Pancreas (tissue), 10 donors: ENCODE data around the gene NEK11. TPM values are rescaled to one million over a fixed set of nuclear protein-coding genes. Genes with fewer than 3 reads are reported as not detected.

Source experiments
- ATAC-seq, 4 donors: fragments of 200-7000 bp; cut with Tn5 transposase; one replicate each; pipeline versions ENCODE4 v1.8.0 to v1.9.1; 2020; ENCODE audit warnings: mild to moderate bottlenecking in 4 of 4, moderate library complexity in 4 of 4
- DNase-seq, 6 donors: peaks; one replicate each; pipeline ENCODE4 v3.0.0-alpha.2; 2020
- FAIRE-seq: peaks from 2 replicates; lab custom pipeline; 2012; peaks lifted over from hg19 to GRCh38; lab: Jason Lieb, UNC
- H3K27ac ChIP-seq, 4 donors: fragments of 200-600 bp; sonication (generic); 1 replicate in 3 of 4; 2 replicates in 1 of 4; pipeline versions ENCODE4 v1.5.0 to v1.8.0; 2020
- H3K27me3 ChIP-seq, 4 donors: fragments of 200-600 bp; one replicate each; pipeline ENCODE4 v1.8.0; 2021
- H3K36me3 ChIP-seq, 3 donors: fragments of 200-600 bp; sonication (generic) in 1 of 3; one replicate each; pipeline versions ENCODE4 v1.5.0 to v1.8.0; 2020 to 2021
- H3K4me1 ChIP-seq, 3 donors: fragments of 200-600 bp; one replicate each; pipeline ENCODE4 v1.8.0; 2021
- H3K4me3 ChIP-seq, 4 donors: fragments of 200-600 bp; sonication (generic) in 2 of 4; one replicate each; pipeline versions ENCODE4 v1.5.0 to v1.8.0; 2020 to 2021
- H3K9me3 ChIP-seq, 4 donors: fragments of 200-600 bp; one replicate each; pipeline ENCODE4 v1.8.0; 2021
- CTCF ChIP-seq, 4 donors: fragments of 200-600 bp; sonication (generic) in 3 of 4; IDR thresholded peaks; one replicate each; pipeline versions ENCODE4 v1.5.0 to v1.8.0; 2021; ENCODE audit warnings: antibody characterized with exemption in 4 of 4
- WGBS, 2 donors: extraction: QIAGEN DNeasy Blood & Tissue Kit; methylation state at CpG; one replicate each; pipeline ENCODE4 v1.1.7; 2013; 5-methylcytosine and 5-hydroxymethylcytosine counted together
- intact Hi-C, 3 donors: fragments of 100-400 bp; cut with DNase I; formaldehyde crosslinking; loops; one replicate each; pipeline versions ENCODE4 v1.11.1 to v1.14.2; 2022
- polyA plus RNA-seq, 2 donors: library from polyadenylated mRNA; stranded (reverse); fragments of 200-250 nt; gene quantifications; one replicate each; pipeline ENCODE4 v1.2.3, GENCODE V29; 2013
- total RNA-seq, 6 donors: library from RNA; stranded (reverse); fragmentation: NEBNext Ultra II Directional in 4 of 6; extraction: Animal tissue kit (Norgen Biotek cat#: 25700) in 4 of 6; gene quantifications; one replicate each; pipeline versions ENCODE4 v1.2.1 to v1.2.4, GENCODE V29; 2021 to 2023
- donor health status: healthy with polysubstance abuse.
- donor health status: DM: no; HTN: no; CAD: no; lungs with moderate emphysema.
- donor health status: DM: no; HTN: no; CAD: no.
- donor health status: control.
- donor health status: control.
- donor health status: Bipolar disorder and iron deficiency.
- donor health status: DM: yes; HTN: yes; CAD: no.
- donor health status: DM: no; HTN: no; CAD: no.
- donor health status: DM: no; HTN: no; CAD: no.
- donor health status: DM: yes; HTN: yes; CAD: no.

The NEK11 gene
- total and polyA plus RNA-seq, 8 donors, result 2.1 to 7.2 (median 3.3) TPM

- Histone ChIP-seq H3K4me3 (no peak overlapping the region), H3K36me3 (no peaks in the 10 kb centered on the region), H3K27ac (no peak overlapping the region), H3K9me3 (no peaks in the 10 kb centered on the region), H3K27me3 (no peaks in the 10 kb centered on the region), H3K4me1 (no peaks in the 10 kb centered on the region)
- no peak for FAIRE-seq
- intact Hi-C loops, result no loop called here
- no peak for TF ChIP-seq CTCF (IDR thresholded peaks at IDR 0.05)
- no peak for DNase-seq
- no peak for ATAC-seq
- 80 to 92% methylated on average over 2 of the region's 2 CpGs for WGBS, 2 donors
Observed at GRCh38 chr3:131238496-131238895, 211.8 kb downstream of the NEK11 start.

GRCh38 chr3:131239267-131239666, 212.6 kb downstream of the NEK11 start:
- intact Hi-C loops, result no loop called here

GRCh38 chr3:131242201-131242600, 215.5 kb downstream of the NEK11 start:
- DNase-seq, result no peak
- Histone ChIP-seq H3K4me3 (no peak overlapping the region), H3K36me3 (no peaks in the 10 kb centered on the region), H3K4me1 (no peaks in the 10 kb centered on the region), H3K27ac (no peak overlapping the region), H3K9me3 (no peaks in the 10 kb centered on the region), H3K27me3 (no peaks in the 10 kb centered on the region)
- 61 to 74% methylated on average over 3 of the region's 3 CpGs for WGBS, 2 donors
- no peak for TF ChIP-seq CTCF (IDR thresholded peaks at IDR 0.05)
- ATAC-seq, result no peak
- intact Hi-C loops, result no loop called here
- FAIRE-seq, result no peak

More at GRCh38 chr3:131239267-131239666, 212.6 kb downstream of the NEK11 start:
- no peaks in the 10 kb centered on the region for H3K4me1 ChIP-seq
- H3K36me3 ChIP-seq, result no peaks in the 10 kb centered on the region
- no peak for FAIRE-seq
- no peak overlapping the region for H3K27ac ChIP-seq
- no peak overlapping the region for H3K4me3 ChIP-seq
- no peak for DNase-seq
- H3K9me3 ChIP-seq, result no peaks in the 10 kb centered on the region
- TF ChIP-seq CTCF (IDR thresholded peaks at IDR 0.05), result no peak
- no peaks in the 10 kb centered on the region for H3K27me3 ChIP-seq
- no peak for ATAC-seq
- 72 to 81% methylated on average over 3 of the region's 3 CpGs for WGBS, 2 donors

GRCh38 chr3:131250466-131250865, 223.8 kb downstream of the NEK11 start:
- Histone ChIP-seq H3K36me3 (no peaks in the 10 kb centered on the region), H3K4me1 (no peaks in the 10 kb centered on the region), H3K27me3 (no peaks in the 10 kb centered on the region), H3K4me3 (no peak overlapping the region), H3K27ac (no peak overlapping the region), H3K9me3 (no peaks in the 10 kb centered on the region)
- ATAC-seq, result no peak
- no peak for TF ChIP-seq CTCF (IDR thresholded peaks at IDR 0.05)
- FAIRE-seq, result no peak
- DNase-seq, result no peak
- WGBS, 2 donors, result 66 to 91% methylated on average over 2 of the region's 2 CpGs
- intact Hi-C loops, result no loop called here

- WGBS, 2 donors, result 55 to 67% methylated on average over 3 of the region's 3 CpGs
- Histone ChIP-seq H3K27me3 (no peaks in the 10 kb centered on the region), H3K36me3 (no peaks in the 10 kb centered on the region), H3K4me3 (no peak overlapping the region), H3K9me3 (no peaks in the 10 kb centered on the region), H3K27ac (no peak overlapping the region), H3K4me1 (no peaks in the 10 kb centered on the region)
- no peak for TF ChIP-seq CTCF (IDR thresholded peaks at IDR 0.05)
- ATAC-seq (no peak), FAIRE-seq (no peak), DNase-seq (no peak)
- intact Hi-C loops, result no loop called here
Observed at GRCh38 chr3:131260525-131260924, 233.8 kb downstream of the NEK11 start.
